Liver (tissue), 9 donors: ENCODE results near the gene ZCCHC17. TPM values are rescaled to one million over a fixed set of nuclear protein-coding genes. Genes with fewer than 3 reads are reported as not detected.

Experiments used
- DNase-seq: peaks from one replicate; pipeline ENCODE4 v3.0.0-alpha.2; 2017; ENCODE audit warnings: low spot score
- H3K27ac ChIP-seq, 2 donors: one replicate each; pipeline ENCODE4 v1.7.0; 2013; ENCODE audit warnings: inconsistent platforms in 2 of 2, low read length in 2 of 2, control low read depth in 1 of 2, low read depth in 1 of 2, mild to moderate bottlenecking in 1 of 2
- H3K27me3 ChIP-seq, 4 donors: one replicate each; pipeline versions ENCODE4 v1.6.1 to v1.7.0; 2013; ENCODE audit warnings: low read length in 3 of 4, inconsistent platforms in 1 of 4, mild to moderate bottlenecking in 1 of 4, moderate library complexity in 1 of 4; ENCODE audit not compliant: control insufficient read depth in 4 of 4, insufficient read depth in 4 of 4
- H3K36me3 ChIP-seq, 4 donors: one replicate each; pipeline versions ENCODE4 v1.6.1 to v1.7.0; 2013; ENCODE audit warnings: low read length in 3 of 4, mild to moderate bottlenecking in 3 of 4, low read depth in 1 of 4, moderate library complexity in 1 of 4; ENCODE audit not compliant: control insufficient read depth in 4 of 4, insufficient read depth in 3 of 4
- H3K4me1 ChIP-seq, 4 donors: one replicate each; pipeline versions ENCODE4 v1.6.1 to v1.7.0; 2013; ENCODE audit warnings: low read length in 3 of 4, mild to moderate bottlenecking in 3 of 4, moderate library complexity in 1 of 4; ENCODE audit not compliant: control insufficient read depth in 4 of 4, insufficient read depth in 4 of 4
- H3K4me3 ChIP-seq, 3 donors: one replicate each; pipeline versions ENCODE4 v1.6.1 to v1.7.0; 2013; ENCODE audit warnings: low read length in 3 of 3, control low read depth in 1 of 3, low read depth in 1 of 3, mild to moderate bottlenecking in 1 of 3
- H3K9ac ChIP-seq, 2 donors: one replicate each; pipeline ENCODE4 v1.7.0; 2013; ENCODE audit warnings: low read length in 2 of 2, mild to moderate bottlenecking in 2 of 2, moderate library complexity in 2 of 2, control low read depth in 1 of 2, low read depth in 1 of 2
- H3K9me3 ChIP-seq, 4 donors: one replicate each; pipeline versions ENCODE4 v1.6.1 to v1.7.0; 2013; ENCODE audit warnings: low read length in 3 of 4; ENCODE audit not compliant: control insufficient read depth in 4 of 4
- CTCF ChIP-seq: fragments of 150-350 bp; IDR thresholded peaks from 2 replicates; pipeline ENCODE4 v1.5.1; 2017; ENCODE audit warnings: improper control_type of control experiment, low read depth, low read length; ENCODE audit not compliant: missing input control
- EGR1 ChIP-seq, 2 donors: IDR thresholded peaks; 2 replicates each; pipeline ENCODE4 v1.6.1; 2016 to 2018; ENCODE audit warnings: antibody characterized with exemption in 2 of 2, low read depth in 2 of 2
- FOXA2 ChIP-seq: IDR thresholded peaks from 2 replicates; pipeline ENCODE4 v1.6.1; 2016; ENCODE audit warnings: antibody characterized with exemption
- GABPA ChIP-seq, 2 donors: IDR thresholded peaks in 1 of 2; conservative IDR thresholded peaks in 1 of 2; 2 replicates each; pipeline ENCODE4 v1.6.1; 2016; ENCODE audit warnings: antibody characterized with exemption in 2 of 2, mild to moderate bottlenecking in 1 of 2, moderate library complexity in 1 of 2
- HNF4A ChIP-seq, 2 donors: conservative IDR thresholded peaks; 2 replicates each; pipeline ENCODE4 v1.6.1; 2016; ENCODE audit warnings: antibody characterized with exemption in 2 of 2, mild to moderate bottlenecking in 2 of 2
- HNF4G ChIP-seq: IDR thresholded peaks from 2 replicates; pipeline ENCODE4 v1.6.1; 2016; ENCODE audit warnings: antibody characterized with exemption
- JUND ChIP-seq, 2 donors: IDR thresholded peaks; 2 replicates each; pipeline ENCODE4 v1.6.1; 2016; ENCODE audit warnings: antibody characterized with exemption in 2 of 2
- NR2F2 ChIP-seq: IDR thresholded peaks from 2 replicates; pipeline ENCODE4 v1.6.1; 2016; ENCODE audit warnings: antibody characterized with exemption
- RAD21 ChIP-seq, 2 donors: IDR thresholded peaks; 2 replicates each; pipeline ENCODE4 v1.6.1; 2016; ENCODE audit warnings: antibody characterized with exemption in 2 of 2, mild to moderate bottlenecking in 2 of 2
- RXRA ChIP-seq, 2 donors: IDR thresholded peaks; 2 replicates each; pipeline ENCODE4 v1.6.1; 2017 to 2018; ENCODE audit warnings: antibody characterized with exemption in 2 of 2, mild to moderate bottlenecking in 1 of 2
- SP1 ChIP-seq: IDR thresholded peaks from 2 replicates; pipeline ENCODE4 v1.6.1; 2018; ENCODE audit warnings: antibody characterized with exemption, mild to moderate bottlenecking
- TAF1 ChIP-seq: conservative IDR thresholded peaks from 2 replicates; pipeline ENCODE4 v1.6.1; 2016; ENCODE audit warnings: antibody characterized with exemption, mild to moderate bottlenecking
- YY1 ChIP-seq: IDR thresholded peaks from 2 replicates; pipeline ENCODE4 v1.6.1; 2016; ENCODE audit warnings: antibody characterized with exemption, mild to moderate bottlenecking
- WGBS: extraction: QIAGEN DNeasy Blood & Tissue Kit; methylation state at CpG from one replicate; pipeline ENCODE4 v1.1.7; 2013; 5-methylcytosine and 5-hydroxymethylcytosine counted together
- polyA plus RNA-seq, 2 donors: library from polyadenylated mRNA; stranded (reverse) in 1 of 2; unstranded in 1 of 2; fragments of 200-250 nt in 1 of 2; fragments of >200 nt in 1 of 2; fragmentation: Nextera tagmentation in 1 of 2; extraction: Ambion mirVana in 1 of 2; gene quantifications; one replicate each; pipeline versions ENCODE4 v1.2.1 to v1.2.3, GENCODE V29; 2013 to 2015
- total RNA-seq, 2 donors: library from RNA; depleted of rRNA; stranded (reverse); fragments of >200 nt; gene quantifications; one replicate each; pipeline ENCODE4 v1.2.3, GENCODE V29; 2014
- TF ChIP-seq, protein P1 (sequence below): IDR thresholded peaks from 2 replicates; pipeline ENCODE4 v1.6.1; 2016; ENCODE audit warnings: antibody characterized with exemption
- TF ChIP-seq, protein P2 (sequence below): IDR thresholded peaks from 2 replicates; pipeline ENCODE4 v1.6.1; 2016; ENCODE audit warnings: antibody characterized with exemption
- donor health status: healthy.
- donor health status: healthy.
- donor health status: healthy.
- donor health status: healthy.
- donor health status: healthy.

ZCCHC17 gene
- total and polyA plus RNA-seq, 4 donors, result 7.4 to 15.1 (median 9.2) TPM

GRCh38 chr1:31376375-31377134, 79.7 kb downstream of the ZCCHC17 start:
- Histone ChIP-seq H3K9ac (no peak overlapping the region), H3K4me3 (no peak overlapping the region), H3K36me3 (no peaks in the 10 kb centered on the region), H3K27ac (no peak overlapping the region), H3K9me3 (no peaks in the 10 kb centered on the region), H3K4me1 (peaks cover 9 to 20% (median 17%) of the 10 kb centered on the region in 4 donors), H3K27me3 (no peaks in the 10 kb centered on the region)
- DNase-seq, result no peak
- TF ChIP-seq FOXA2 (no peak), TAF1 (no peak), RXRA (IDR thresholded peaks at IDR 0.05) (no peak)
- WGBS, result 87% methylated on average over 8 of the region's 8 CpGs

- Histone ChIP-seq H3K36me3 (no peaks in the 10 kb centered on the region), H3K9me3 (no peaks in the 10 kb centered on the region), H3K27ac (no peak overlapping the region), H3K27me3 (no peaks in the 10 kb centered on the region), H3K4me1 (peaks cover 6 to 11% (median 9%) of the 10 kb centered on the region in 4 donors), H3K4me3 (no peak overlapping the region), H3K9ac (no peak overlapping the region)
- TF ChIP-seq TAF1, result no peak
- TF ChIP-seq EGR1 (IDR thresholded peaks at IDR 0.05; ENCODE audit: low read depth in 2 of 2), result no peak
- TF ChIP-seq SP1, result no peak
- TF ChIP-seq RXRA (IDR thresholded peaks at IDR 0.05), result no peak
- no peak for TF ChIP-seq CTCF
- TF ChIP-seq, protein P1, sequence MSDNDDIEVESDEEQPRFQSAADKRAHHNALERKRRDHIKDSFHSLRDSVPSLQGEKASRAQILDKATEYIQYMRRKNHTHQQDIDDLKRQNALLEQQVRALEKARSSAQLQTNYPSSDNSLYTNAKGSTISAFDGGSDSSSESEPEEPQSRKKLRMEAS, result no peak
- TF ChIP-seq GABPA (IDR thresholded peaks at IDR 0.05 in 1 of 2, conservative IDR thresholded peaks at IDR 0.05 in 1 of 2), result no peak
- TF ChIP-seq RAD21 (IDR thresholded peaks at IDR 0.05), result no peak
- no peak for TF ChIP-seq NR2F2
- TF ChIP-seq YY1, result no peak
- no peak for TF ChIP-seq JUND (IDR thresholded peaks at IDR 0.05)
- TF ChIP-seq HNF4A (conservative IDR thresholded peaks at IDR 0.05), result no peak
- TF ChIP-seq HNF4G, result no peak
- TF ChIP-seq, protein P2, sequence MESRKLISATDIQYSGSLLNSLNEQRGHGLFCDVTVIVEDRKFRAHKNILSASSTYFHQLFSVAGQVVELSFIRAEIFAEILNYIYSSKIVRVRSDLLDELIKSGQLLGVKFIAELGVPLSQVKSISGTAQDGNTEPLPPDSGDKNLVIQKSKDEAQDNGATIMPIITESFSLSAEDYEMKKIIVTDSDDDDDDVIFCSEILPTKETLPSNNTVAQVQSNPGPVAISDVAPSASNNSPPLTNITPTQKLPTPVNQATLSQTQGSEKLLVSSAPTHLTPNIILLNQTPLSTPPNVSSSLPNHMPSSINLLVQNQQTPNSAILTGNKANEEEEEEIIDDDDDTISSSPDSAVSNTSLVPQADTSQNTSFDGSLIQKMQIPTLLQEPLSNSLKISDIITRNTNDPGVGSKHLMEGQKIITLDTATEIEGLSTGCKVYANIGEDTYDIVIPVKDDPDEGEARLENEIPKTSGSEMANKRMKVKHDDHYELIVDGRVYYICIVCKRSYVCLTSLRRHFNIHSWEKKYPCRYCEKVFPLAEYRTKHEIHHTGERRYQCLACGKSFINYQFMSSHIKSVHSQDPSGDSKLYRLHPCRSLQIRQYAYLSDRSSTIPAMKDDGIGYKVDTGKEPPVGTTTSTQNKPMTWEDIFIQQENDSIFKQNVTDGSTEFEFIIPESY, result no peak
- no peak for DNase-seq
- WGBS, result 90% methylated on average over 3 of the region's 3 CpGs
Measured at GRCh38 chr1:31377364-31377863, 80.6 kb downstream of the ZCCHC17 start.
